Measurements from ENCODE around the gene ZNRF3. TPM values are rescaled to one million over a fixed set of nuclear protein-coding genes. Genes with fewer than 3 reads are reported as not detected.

Gene ZNRF3
- total and polyA plus RNA-seq, 2 experiments from 2014 or later = 11.1 to 32.2 TPM

- H3K9me3 Mint-ChIP-seq = peaks cover 3% of the 10 kb centered on the region; the same call in 1 of the 3 replicates
- H3K36me3 Mint-ChIP-seq (ENCODE audit: low read depth) = peaks cover 10% of the 10 kb centered on the region
- no peak for ATAC-seq
- H3K4me2 ChIP-seq = no peak overlapping the region
- H4K20me1 ChIP-seq (replicated peaks; ENCODE audit: insufficient read depth) = no peaks in the 10 kb centered on the region
- H3F3A ChIP-seq (replicated peaks; ENCODE audit: low read depth) = no peaks in the 10 kb centered on the region
- H3K79me2 ChIP-seq (replicated peaks; ENCODE audit: insufficient read depth) = peaks cover 96% of the 10 kb centered on the region
- H3K27ac ChIP-seq (ENCODE audit: low read depth) = no peak overlapping the region
- no peaks in the 10 kb centered on the region for H3K27me3 ChIP-seq (ENCODE audit: insufficient read depth)
- no peaks in the 10 kb centered on the region for H3K36me3 ChIP-seq (ENCODE audit: insufficient read depth)
- H3K4me3 Mint-ChIP-seq = no peak overlapping the region
- no peaks in the 10 kb centered on the region for H3K9me2 ChIP-seq (ENCODE audit: insufficient read depth)
- H3K4me1 Mint-ChIP-seq = peaks cover 62% of the 10 kb centered on the region
- TF ChIP-seq POLR2AphosphoS5 (IDR thresholded peaks at IDR 0.05; ENCODE audit: low read depth) (no peak), ZNF114 (CRISPR knock-in tag; IDR thresholded peaks at IDR 0.05) (no peak), ZNF462 (CRISPR knock-in tag; IDR thresholded peaks at IDR 0.05) (no peak), JUNB (IDR thresholded peaks at IDR 0.05; ENCODE audit: unreplicated experiment) (no peak), EZH2 (IDR thresholded peaks at IDR 0.05; ENCODE audit: low read depth, unreplicated experiment) (no peak), ZNF331 (CRISPR knock-in tag; IDR thresholded peaks at IDR 0.05; ENCODE audit: low read depth) (no peak), ETS1 (IDR thresholded peaks at IDR 0.05) (no peak), STAT1 (IDR thresholded peaks at IDR 0.05; ENCODE audit: unreplicated experiment) (no peak), REST (IDR thresholded peaks at IDR 0.05; ENCODE audit: unreplicated experiment) (no peak), EZH2phosphoT487 (IDR thresholded peaks at IDR 0.05; ENCODE audit: unreplicated experiment) (no peak), CREB1 (CRISPR knock-in tag; IDR thresholded peaks at IDR 0.05; ENCODE audit: low read depth) (no peak), NANOG (IDR thresholded peaks at IDR 0.05; ENCODE audit: borderline replicate concordance) (no peak)
- TF ChIP-seq, protein P1, sequence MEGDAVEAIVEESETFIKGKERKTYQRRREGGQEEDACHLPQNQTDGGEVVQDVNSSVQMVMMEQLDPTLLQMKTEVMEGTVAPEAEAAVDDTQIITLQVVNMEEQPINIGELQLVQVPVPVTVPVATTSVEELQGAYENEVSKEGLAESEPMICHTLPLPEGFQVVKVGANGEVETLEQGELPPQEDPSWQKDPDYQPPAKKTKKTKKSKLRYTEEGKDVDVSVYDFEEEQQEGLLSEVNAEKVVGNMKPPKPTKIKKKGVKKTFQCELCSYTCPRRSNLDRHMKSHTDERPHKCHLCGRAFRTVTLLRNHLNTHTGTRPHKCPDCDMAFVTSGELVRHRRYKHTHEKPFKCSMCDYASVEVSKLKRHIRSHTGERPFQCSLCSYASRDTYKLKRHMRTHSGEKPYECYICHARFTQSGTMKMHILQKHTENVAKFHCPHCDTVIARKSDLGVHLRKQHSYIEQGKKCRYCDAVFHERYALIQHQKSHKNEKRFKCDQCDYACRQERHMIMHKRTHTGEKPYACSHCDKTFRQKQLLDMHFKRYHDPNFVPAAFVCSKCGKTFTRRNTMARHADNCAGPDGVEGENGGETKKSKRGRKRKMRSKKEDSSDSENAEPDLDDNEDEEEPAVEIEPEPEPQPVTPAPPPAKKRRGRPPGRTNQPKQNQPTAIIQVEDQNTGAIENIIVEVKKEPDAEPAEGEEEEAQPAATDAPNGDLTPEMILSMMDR (conservative IDR thresholded peaks at IDR 0.05; ENCODE audit: low read depth in 2 of 2) = no peak
- no peak overlapping the region for H2AFZ ChIP-seq
- peaks cover 37% of the 10 kb centered on the region for H3K4me1 ChIP-seq (ENCODE audit: insufficient read depth)
- H3K27me3 Mint-ChIP-seq (ENCODE audit: insufficient read depth, low read depth, poor library complexity) = peaks cover 3% of the 10 kb centered on the region
- H3K4me3 ChIP-seq = no peak overlapping the region
- no peak overlapping the region for H3K27ac Mint-ChIP-seq
- no peak for DNase-seq (ENCODE audit: low spot score)
Measured at GRCh38 chr22:28980326-28980725, 97.0 kb downstream of the ZNRF3 start.
